HG02943 (cell line): Measurements from ENCODE around the gene PLXNA1.

Source experiments
- ATAC-seq: cut with Tn5 transposase; IDR thresholded peaks from one replicate; pipeline ENCODE4 v1.9.1; 2021; ENCODE audit warnings: mild to moderate bottlenecking, low read depth, moderate library complexity; ENCODE audit not compliant: unreplicated experiment

The PLXNA1 gene

GRCh38 chr3:126982471-126983175, at the start of gene PLXNA1:
Gene PLXNA1 (plus strand): TSS chr3:126983115. CDS start chr3:126988594, 5,479 bp downstream.
- peak; percentile 59 for ATAC-seq

DNA sequence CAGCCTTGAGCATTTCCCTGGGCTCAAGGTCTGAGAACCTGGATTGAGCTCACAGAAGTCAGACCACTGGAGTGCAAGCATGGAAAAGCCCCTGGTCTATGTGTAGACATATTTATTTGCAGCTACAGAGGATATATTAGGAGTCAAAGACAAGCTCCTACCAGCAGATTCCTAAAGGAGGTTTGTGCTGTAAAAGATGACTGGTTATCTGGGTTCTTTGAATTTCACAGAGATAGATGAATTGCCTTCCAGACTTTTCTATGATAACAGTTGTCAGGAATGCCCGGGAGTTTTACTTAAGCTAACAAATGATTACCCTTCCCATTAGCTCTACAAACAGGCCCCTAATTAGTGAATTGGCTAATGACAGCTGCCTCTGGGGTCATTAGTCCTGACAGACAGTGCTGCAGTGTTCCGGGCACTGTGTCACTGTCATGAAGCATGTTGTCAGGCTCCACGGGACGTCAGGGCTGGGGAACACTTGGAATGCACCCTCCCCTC, 48.8 kb upstream of the PLXNA1 start:
- ATAC-seq = no peak

GRCh38 chr3:126934991-126935390, 47.9 kb upstream of the PLXNA1 start:
- no peak for ATAC-seq

DNA sequence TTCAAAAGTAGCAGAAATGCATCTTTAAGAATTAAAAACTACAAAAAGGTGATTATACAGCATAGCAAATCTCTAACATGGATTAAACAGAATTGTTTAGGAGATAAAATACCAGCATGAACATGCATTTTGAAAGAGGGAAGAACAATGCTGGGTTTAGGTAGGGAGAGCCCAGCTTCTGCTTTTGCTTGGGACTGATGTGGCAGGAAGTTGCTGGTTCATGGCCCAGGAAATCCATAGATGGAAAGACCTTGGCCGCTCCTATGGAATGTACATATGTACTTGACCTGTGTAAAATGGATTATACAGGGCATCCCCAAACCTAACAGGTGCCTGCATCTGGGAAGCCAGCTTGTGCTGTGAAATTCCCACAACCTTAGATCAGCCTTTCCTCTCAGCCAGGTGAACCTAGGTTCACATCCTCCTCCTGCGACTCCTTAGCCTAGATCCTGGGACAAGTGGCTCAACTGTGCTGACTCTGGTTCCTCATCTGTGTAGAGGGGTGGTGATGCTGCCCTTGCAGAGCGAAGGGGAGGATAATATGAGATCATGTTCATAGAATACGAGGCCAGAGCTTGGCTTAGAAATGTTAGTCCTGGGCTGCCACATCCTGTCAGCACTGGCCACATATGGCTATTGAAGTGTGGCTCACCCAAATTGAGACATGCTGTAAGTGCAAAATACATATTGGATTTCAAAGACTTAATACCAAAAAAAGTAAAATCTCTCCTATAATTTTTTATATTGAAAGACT, 47.0 kb upstream of the PLXNA1 start:
- ATAC-seq = no peak

DNA sequence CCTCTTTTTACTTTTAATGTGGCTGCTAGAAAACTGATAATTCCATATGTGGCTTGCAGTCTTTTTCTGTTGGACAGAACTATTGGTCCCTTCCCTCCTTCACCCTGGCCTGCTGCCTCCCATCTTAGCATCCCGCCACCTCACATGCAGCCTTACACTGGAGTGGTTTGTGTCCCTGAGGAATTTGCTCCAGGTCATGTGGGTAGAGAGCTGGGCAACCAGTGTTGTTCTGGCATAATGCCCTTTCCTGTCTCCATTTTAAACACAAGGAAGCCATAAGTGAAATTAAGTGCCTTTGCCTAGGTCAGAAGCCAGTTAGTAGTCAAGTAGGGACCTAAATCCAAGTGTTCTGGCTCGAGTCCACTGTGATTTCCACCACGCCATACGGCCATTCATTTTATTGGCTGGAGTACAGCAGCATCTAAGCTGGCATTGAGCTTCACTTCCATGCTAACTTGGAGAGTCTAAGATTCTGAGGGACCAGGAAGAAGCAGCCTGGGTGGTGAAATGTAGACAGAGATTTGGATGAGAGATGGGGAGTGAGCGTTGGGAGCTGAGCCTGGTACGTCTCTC, 46.0 kb upstream of the PLXNA1 start:
- no peak for ATAC-seq

- ATAC-seq = no peak
Measured at GRCh38 chr3:126937533-126937932, 45.4 kb upstream of the PLXNA1 start.

DNA sequence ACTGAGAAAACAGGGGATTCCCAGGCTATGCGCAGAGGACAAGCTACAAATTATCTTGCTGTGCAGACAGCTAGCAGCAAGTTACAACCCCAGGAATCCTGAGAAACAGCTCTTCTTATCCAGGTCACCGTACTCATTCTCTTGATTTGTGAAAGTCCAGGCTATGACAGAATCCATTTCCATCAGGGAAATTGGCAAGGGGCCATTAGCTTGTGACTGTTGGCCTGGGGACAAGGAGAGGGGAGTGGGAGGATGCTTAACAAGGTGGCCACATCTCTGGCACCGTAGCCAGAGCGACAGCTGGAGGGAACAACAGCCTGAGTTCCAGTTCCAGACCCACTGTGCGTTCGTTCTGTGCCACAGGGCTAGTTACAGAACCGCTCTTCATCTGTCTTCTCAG, 44.9 kb upstream of the PLXNA1 start:
- no peak for ATAC-seq

DNA sequence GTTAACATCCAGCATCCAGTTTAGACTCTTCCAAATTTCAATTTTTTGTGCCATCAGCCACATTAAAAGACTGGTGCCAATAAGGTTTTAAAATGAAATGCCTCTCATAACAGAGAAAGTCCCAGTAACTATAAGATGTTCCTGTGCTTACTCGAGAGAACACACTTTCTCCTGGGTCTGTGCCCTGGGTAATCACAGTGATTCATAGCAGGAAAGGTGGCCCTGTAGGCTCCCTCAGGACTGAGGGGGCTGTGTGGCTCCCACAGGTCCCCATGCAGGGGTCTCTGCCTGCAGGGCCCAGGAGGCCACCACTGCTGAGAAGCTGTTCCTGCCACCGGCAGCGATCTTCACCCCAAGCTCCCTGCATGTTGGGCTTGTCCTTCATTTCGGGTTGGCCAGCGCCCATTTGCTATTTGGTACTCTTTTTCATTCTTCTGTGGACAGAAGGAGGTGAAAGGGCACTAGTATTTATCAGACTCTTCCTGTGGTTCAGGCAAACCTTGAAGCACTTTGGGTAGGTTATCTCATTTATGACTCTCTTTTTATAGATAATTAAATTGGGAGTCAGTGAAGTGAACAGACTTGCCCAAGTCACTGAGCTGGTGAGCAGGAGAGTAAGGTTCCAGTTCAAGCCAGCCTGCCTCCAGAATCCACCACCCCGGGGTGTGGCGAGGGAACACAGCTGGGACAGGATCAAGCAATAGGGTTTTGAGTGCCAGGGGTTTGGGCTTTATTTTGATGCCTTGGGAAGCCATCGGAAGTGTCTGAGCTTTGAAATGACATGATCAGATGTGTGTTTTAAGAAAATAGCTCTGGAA, 44.2 kb upstream of the PLXNA1 start:
- no peak for ATAC-seq

GRCh38 chr3:126939338-126939718, 43.6 kb upstream of the PLXNA1 start:
- no peak for ATAC-seq

DNA sequence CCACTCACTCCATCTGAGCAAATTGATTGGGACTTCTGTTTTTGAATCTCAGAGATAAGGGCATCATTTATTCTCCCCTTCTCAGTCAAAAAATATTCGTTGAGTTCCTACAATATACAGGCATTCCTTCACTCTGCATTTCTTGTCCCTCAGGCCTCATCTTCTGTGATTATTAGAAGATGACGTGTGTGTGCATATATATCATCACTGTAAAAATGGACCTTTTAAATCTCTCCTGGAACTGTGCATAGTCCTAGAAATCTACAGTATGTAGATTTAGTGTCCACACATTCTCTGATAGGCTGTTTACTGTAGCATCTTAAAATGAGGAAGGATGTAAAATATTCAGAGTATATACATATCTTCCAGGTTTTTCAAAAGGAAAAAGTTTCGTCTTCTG, 43.2 kb upstream of the PLXNA1 start:
- ATAC-seq = no peak

GRCh38 chr3:126941721-126942270, 41.1 kb upstream of the PLXNA1 start:
- no peak for ATAC-seq

DNA sequence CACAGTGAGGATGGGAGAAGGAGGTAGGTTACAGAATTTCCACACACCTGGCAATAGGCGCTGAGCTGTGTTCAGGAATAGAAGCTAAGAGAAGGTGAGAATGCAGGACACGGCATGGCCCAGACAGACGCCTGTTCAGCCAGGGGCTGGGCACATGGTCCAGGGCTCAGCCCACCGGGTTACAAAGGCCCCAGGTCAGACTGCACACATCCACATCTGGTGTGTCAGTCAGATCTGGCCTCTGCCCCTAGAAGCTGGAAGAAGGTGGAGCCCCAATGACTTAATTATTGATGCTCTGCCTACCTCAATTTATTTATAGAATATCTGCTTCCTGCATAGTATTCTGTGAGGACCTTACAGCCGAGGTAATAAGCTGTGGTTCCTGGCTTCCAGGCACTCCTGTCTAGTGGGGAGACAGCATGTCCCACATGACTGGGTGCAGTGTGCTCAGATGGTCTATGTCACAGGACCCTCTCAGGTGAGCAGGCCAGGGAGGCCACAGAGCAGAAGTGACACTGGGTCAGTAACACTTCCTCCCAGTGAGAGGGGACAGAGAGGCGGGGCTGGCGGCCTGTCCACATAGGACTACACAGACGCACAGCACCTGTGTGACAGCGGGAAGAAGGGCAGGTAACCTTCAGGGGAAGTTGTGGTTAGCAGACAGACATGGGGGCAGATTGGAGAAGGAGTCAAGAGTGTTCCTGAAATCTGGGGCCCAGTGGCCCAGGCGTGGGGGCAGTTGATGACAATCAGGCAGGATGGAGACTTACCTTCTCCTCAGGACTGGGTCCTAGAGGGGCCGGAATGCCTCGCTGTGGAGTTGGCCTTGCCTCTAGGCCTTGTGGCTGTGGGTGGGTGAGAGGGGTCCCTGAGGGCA, 38.6 kb upstream of the PLXNA1 start:
- ATAC-seq = no peak

DNA sequence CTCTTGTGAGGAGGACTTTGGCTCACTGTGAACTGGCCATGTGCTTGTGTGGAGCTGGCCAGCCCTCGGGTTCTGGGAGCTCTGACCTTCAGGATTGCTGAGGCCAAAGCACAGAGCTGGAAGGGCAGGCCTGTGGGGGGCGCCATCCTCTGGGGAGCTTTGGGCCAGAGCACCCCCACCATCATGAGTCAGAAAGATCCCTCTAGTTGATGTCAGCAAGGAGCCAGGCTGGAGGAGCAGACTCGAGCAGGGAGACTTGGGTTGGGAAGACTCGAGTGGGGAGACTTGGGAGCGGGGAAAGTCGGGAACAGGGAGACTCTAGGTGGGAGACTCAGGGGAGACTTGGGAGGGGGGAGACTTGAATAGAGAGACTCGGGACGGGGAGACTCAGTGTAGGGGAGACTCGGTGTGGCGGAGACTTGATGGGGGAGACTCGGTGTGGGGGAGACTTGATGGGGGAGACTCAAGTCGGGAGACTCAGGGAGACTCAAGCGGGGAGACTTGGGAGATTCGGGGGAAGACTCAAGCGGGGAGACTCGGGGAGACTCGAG, 37.7 kb upstream of the PLXNA1 start:
- ATAC-seq = no peak

- no peak for ATAC-seq
Measured at GRCh38 chr3:126945891-126946290, 37.0 kb upstream of the PLXNA1 start.

- ATAC-seq = no peak
Measured at GRCh38 chr3:126946405-126946804, 36.5 kb upstream of the PLXNA1 start.

GRCh38 chr3:126947429-126947828, 35.5 kb upstream of the PLXNA1 start:
- ATAC-seq = no peak

DNA sequence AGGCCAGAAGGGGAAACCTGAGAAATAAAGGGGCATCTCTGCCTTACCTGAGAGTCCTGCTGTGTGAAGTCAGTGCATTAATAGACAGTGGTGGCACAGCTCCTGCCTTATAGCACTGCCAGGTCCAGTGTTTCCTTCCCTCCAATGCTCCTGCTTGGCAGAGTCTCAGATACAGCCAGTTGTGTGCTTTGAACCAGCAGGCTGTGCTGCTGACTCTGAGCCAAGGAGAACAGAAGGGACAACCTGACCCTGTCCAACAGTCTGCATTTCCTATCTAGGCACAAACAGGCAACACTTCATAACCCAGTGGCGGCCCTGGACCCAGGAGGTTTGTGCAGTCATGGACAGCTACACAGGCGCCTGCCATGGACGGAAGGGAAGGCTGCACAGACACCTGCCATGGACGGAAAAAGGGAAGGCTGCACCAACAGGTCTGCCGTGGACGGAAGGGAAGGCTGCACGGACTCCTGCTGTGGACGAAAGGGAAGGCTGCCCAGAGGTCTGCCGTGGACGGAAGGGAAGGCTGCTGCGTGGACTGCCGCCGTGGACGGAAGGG, 33.9 kb upstream of the PLXNA1 start:
- ATAC-seq = no peak

- ATAC-seq = no peak
Measured at GRCh38 chr3:126951561-126951960, 31.4 kb upstream of the PLXNA1 start.
